ENCODE measurements around the gene TBC1D3I. TPM values are rescaled to one million over a fixed set of nuclear protein-coding genes. Genes with fewer than 3 reads are reported as not detected.
"Not testable (repeated sequence)": the region's sequence is repeated elsewhere in the genome, so short reads cannot be mapped to it uniquely, and the experiment has no call there.

The TBC1D3I gene
- total RNA-seq: 1 to 10 TPM in 1 of 2 experiments, under 1 TPM in 1; 0.45 to 1.1 TPM

- DNase-seq; H3K36me3 Mint-ChIP-seq; ATAC-seq; H3K4me1 Mint-ChIP-seq; H3K27ac Mint-ChIP-seq; H3K27me3 Mint-ChIP-seq; CTCF ChIA-PET; H3K9me3 Mint-ChIP-seq (ENCODE audit: low read depth); H3K4me3 Mint-ChIP-seq: not testable (repeated sequence)
Observed at GRCh38 chr17:36264470-36264869, at the start of gene TBC1D3I. TBC1D3I (minus strand) TSS chr17:36264570; CDS start chr17:36262985, 1,585 bp downstream.

- H3K36me3 Mint-ChIP-seq; H3K4me1 Mint-ChIP-seq; H3K27me3 Mint-ChIP-seq; H3K9me3 Mint-ChIP-seq (ENCODE audit: low read depth); ATAC-seq; H3K4me3 Mint-ChIP-seq; DNase-seq; CTCF ChIA-PET; H3K27ac Mint-ChIP-seq: not testable (repeated sequence)
Observed at GRCh38 chr17:36295161-36295560, 30.8 kb upstream of the TBC1D3I start.

GRCh38 chr17:36289965-36290612, 25.7 kb upstream of the TBC1D3I start:
- H3K4me1 Mint-ChIP-seq; H3K36me3 Mint-ChIP-seq; H3K27ac Mint-ChIP-seq; ATAC-seq; H3K27me3 Mint-ChIP-seq; CTCF ChIA-PET; H3K9me3 Mint-ChIP-seq (ENCODE audit: low read depth); H3K4me3 Mint-ChIP-seq; DNase-seq: not testable (repeated sequence)

GRCh38 chr17:36284219-36284618, 19.8 kb upstream of the TBC1D3I start:
- ATAC-seq; H3K27me3 Mint-ChIP-seq; DNase-seq; H3K4me1 Mint-ChIP-seq; H3K9me3 Mint-ChIP-seq (ENCODE audit: low read depth); H3K4me3 Mint-ChIP-seq; CTCF ChIA-PET; H3K36me3 Mint-ChIP-seq; H3K27ac Mint-ChIP-seq: not testable (repeated sequence)

- H3K9me3 Mint-ChIP-seq (ENCODE audit: low read depth); H3K4me1 Mint-ChIP-seq; H3K36me3 Mint-ChIP-seq; ATAC-seq; CTCF ChIA-PET; H3K27me3 Mint-ChIP-seq; DNase-seq; H3K4me3 Mint-ChIP-seq; H3K27ac Mint-ChIP-seq: not testable (repeated sequence)
Observed at GRCh38 chr17:36283256-36283655, 18.9 kb upstream of the TBC1D3I start.

GRCh38 chr17:36242046-36242445, 22.3 kb downstream of the TBC1D3I start:
- DNase-seq; H3K4me1 Mint-ChIP-seq; ATAC-seq; H3K9me3 Mint-ChIP-seq (ENCODE audit: low read depth); H3K27me3 Mint-ChIP-seq; H3K36me3 Mint-ChIP-seq; H3K4me3 Mint-ChIP-seq; H3K27ac Mint-ChIP-seq; CTCF ChIA-PET: not testable (repeated sequence)

GRCh38 chr17:36229644-36230043, 34.7 kb downstream of the TBC1D3I start:
- H3K9me3 Mint-ChIP-seq (ENCODE audit: low read depth); ATAC-seq; H3K4me1 Mint-ChIP-seq; H3K27me3 Mint-ChIP-seq; H3K27ac Mint-ChIP-seq; CTCF ChIA-PET; H3K4me3 Mint-ChIP-seq; H3K36me3 Mint-ChIP-seq: not testable (repeated sequence)
- peak; percentile 78 for DNase-seq

GRCh38 chr17:36222967-36223366, 41.4 kb downstream of the TBC1D3I start:
- DNase-seq; H3K4me1 Mint-ChIP-seq; H3K4me3 Mint-ChIP-seq; H3K27ac Mint-ChIP-seq; ATAC-seq; H3K27me3 Mint-ChIP-seq; CTCF ChIA-PET; H3K9me3 Mint-ChIP-seq (ENCODE audit: low read depth): not testable (repeated sequence)
- H3K36me3 Mint-ChIP-seq: peaks cover 11% of the 10 kb centered on the region

- DNase-seq; H3K4me3 Mint-ChIP-seq; H3K9me3 Mint-ChIP-seq (ENCODE audit: low read depth); H3K27ac Mint-ChIP-seq; CTCF ChIA-PET; ATAC-seq; H3K27me3 Mint-ChIP-seq; H3K4me1 Mint-ChIP-seq: not testable (repeated sequence)
- H3K36me3 Mint-ChIP-seq: peaks cover 15% of the 10 kb centered on the region
Observed at GRCh38 chr17:36221581-36222100, 42.7 kb downstream of the TBC1D3I start.

- ATAC-seq, DNase-seq, H3K27ac Mint-ChIP-seq: not testable (repeated sequence)
Observed at GRCh38 chr17:36220737-36221580, 43.4 kb downstream of the TBC1D3I start.

GRCh38 chr17:36219556-36219955, 44.8 kb downstream of the TBC1D3I start:
- H3K9me3 Mint-ChIP-seq (ENCODE audit: low read depth); H3K27me3 Mint-ChIP-seq; H3K4me3 Mint-ChIP-seq; ATAC-seq; H3K27ac Mint-ChIP-seq; DNase-seq: not testable (repeated sequence)
- Mint-ChIP-seq H3K36me3 (peaks cover 15% of the 10 kb centered on the region), H3K4me1 (peaks cover 12% of the 10 kb centered on the region)
- CTCF ChIA-PET: interaction anchor here (1.3 kb wide), 1 partner anchor 27 kb away, joined by 5 read pairs; no protein-coding TSS in a partner anchor

More at GRCh38 chr17:36220737-36221580, 43.4 kb downstream of the TBC1D3I start:
- H3K4me3 Mint-ChIP-seq; H3K9me3 Mint-ChIP-seq (ENCODE audit: low read depth); H3K27me3 Mint-ChIP-seq; CTCF ChIA-PET; H3K4me1 Mint-ChIP-seq: not testable (repeated sequence)
- peaks cover 15% of the 10 kb centered on the region for H3K36me3 Mint-ChIP-seq

- peaks cover 42% of the 10 kb centered on the region for H3K4me1 Mint-ChIP-seq
- H3K36me3 Mint-ChIP-seq: peaks cover 16% of the 10 kb centered on the region
- H3K27ac Mint-ChIP-seq; DNase-seq; H3K4me3 Mint-ChIP-seq; H3K27me3 Mint-ChIP-seq; H3K9me3 Mint-ChIP-seq (ENCODE audit: low read depth); ATAC-seq: not testable (repeated sequence)
- CTCF ChIA-PET: interaction anchor here (0.9 to 1.4 kb wide), 3 partner anchors 11 to 20 kb away, joined by 3 to 5 read pairs (median 3); partner anchors contain the start of genes CCL3L1 and CCL3L3
Observed at GRCh38 chr17:36215406-36216308, 48.7 kb downstream of the TBC1D3I start.

- Mint-ChIP-seq H3K36me3 (peaks cover 16% of the 10 kb centered on the region), H3K27me3 (no peaks in the 10 kb centered on the region), H3K9me3 (ENCODE audit: low read depth) (peaks cover 6% of the 10 kb centered on the region), H3K4me3 (no peak overlapping the region), H3K27ac (no peak overlapping the region), H3K4me1 (peaks cover 50% of the 10 kb centered on the region)
- ATAC-seq (peak; percentile 24), DNase-seq (no peak)
- CTCF ChIA-PET: interaction anchor here (0.9 to 1.4 kb wide), 3 partner anchors 10 to 19 kb away, joined by 3 to 5 read pairs (median 3); partner anchors contain the start of genes CCL3L1 and CCL3L3
Observed at GRCh38 chr17:36214918-36215317, 49.5 kb downstream of the TBC1D3I start.
